ENCODE results near the gene TRIM40.

TRIM40 gene, protein sequence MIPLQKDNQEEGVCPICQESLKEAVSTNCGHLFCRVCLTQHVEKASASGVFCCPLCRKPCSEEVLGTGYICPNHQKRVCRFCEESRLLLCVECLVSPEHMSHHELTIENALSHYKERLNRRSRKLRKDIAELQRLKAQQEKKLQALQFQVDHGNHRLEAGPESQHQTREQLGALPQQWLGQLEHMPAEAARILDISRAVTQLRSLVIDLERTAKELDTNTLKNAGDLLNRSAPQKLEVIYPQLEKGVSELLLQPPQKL

DNA sequence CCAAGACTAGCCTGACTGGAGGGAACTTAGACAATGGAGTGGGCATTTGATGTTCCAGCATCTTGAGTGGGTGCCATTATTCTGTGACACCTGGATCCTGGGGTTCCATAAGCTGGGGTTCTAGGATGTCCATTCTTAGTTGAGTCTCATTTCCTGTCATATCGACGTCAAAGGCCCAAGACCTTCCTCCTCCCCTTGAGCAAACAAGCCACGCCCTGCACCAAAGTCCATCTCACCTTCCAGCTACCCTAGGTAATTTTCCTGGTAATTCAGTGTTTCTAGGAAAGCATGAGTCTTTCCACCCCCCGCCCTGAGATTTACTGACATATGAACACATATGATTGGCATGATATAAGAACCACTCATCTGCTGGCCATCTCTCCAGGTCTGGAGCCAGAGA, at the start of gene TRIM40:
Gene TRIM40, plus strand, starts transcription at position 384 of the 400 bp plus-strand sequence. CDS start 897 bp downstream, outside the sequence.
- no peak for ATAC-seq

DNA sequence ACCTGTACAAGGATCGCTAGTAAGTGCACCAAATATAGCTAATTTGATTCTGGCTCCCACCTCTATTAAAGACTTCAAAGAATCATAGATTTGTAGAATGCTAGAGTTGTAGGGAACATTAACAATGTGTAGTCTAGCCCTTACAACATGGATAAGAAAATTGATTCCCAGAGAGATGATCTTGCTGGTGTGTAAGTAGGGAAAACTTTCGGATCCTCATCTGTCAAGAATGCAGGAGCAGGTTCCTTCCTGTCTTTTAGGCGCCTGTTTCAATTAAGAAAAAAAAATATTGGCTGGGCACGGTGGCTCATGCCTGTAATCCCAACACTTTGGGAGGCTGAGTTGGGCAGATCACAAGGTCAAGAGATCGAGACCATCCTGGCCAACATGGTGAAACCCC, 48.1 kb upstream of the TRIM40 start:
- ATAC-seq = no peak

DNA sequence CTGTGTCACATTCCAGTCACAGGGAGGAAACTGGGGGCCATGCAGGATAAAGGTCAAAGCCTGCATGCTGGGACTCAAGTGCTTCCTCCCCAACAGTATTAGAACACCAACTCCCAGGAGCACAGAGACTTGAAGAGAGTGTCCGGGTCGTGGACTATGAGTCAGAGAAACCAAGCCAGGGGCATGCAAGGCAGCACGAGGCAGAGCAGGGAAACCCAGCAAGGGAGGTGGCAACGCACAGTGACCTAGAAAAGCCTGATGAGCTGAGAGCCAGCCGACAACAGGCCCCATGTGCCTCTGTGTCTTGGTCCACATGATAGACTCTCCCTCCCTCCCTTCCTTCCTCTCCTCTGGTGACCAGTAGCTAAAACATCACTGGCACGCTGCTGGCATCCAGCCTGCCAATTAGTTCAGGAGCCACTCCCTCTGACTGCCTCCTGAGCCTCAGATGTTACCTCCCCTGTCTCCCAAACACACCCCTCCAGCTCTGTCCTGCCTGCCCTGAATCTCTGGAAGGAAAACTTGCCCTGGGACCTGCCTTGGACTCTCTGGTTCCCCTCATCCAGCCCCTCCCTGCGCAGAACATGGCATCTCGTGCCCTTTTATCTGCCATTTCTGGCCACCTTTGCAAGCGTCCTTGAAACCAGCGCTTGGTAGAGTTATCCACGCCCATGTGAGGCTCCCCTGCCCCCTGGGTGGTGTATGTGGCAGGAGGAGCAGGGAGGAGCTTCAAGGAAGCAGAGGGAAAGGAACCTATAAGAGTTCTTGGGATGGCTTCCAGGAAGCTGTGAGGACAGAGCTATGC, 44.2 kb upstream of the TRIM40 start:
- no peak for ATAC-seq

DNA sequence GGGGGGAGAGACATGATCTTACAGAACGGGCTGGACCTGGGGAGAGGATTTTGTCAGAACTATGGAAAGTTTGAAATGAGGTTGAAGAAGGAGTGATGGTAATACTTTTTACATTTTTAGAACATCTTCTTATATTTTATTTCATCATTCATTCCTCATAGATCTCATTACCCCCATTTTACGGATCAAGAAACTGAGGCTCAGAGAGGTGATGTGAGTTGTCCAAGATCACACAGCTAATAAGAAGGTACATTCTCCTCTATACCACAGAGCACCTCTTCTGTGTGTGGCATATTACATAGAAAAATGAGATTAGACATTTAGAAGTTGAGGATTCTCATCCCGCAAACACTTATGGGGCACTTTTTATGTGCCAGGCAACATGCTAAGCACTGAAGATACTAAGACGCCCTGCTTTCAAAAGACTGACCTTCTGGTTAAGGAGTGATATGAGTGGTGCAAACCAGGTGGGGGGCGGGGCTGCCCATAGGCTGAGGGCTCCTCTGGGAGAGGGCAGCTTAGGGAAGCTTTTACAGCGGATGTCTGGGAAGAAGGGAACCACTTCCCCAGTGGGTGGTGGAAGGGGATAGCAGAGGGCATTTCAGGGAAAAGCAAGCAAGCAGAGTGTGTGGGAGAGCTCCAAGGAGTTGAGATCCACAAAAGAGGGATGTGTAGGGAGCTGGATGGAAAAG, 42.9 kb upstream of the TRIM40 start:
- ATAC-seq = no peak

DNA sequence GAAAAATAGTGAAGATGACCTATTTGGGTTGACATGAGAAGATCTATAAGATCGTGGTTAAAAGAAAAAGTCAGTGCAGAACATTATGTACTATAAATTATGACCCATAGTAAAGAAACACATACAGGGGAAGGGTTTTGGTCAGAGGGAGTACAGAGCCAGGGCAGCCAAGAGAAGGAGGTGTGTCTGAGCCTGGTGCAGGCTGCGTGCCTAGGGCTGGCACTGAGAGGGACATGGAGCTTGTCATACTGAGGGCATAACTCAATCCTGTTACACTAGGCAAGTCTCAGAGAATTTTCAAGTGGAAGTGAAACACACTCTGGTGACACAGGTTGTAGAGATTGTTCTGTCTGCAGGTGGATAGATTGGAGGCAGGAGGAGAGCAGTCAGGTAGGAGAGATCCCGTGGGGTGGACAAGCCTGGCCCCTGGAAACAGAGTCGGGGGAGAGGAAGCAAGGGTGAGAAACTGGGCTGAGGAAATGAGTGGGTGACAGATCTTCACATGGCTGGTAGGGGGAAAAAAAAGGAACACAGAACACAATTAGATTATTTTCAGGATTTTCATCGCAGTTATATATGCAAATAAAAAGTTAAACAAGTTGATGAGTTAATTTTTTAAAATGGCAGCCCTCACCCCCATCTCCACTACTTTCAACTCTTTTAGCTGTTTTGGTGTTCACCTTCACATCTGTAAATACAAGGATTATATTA, 41.8 kb upstream of the TRIM40 start:
- no peak for ATAC-seq

DNA sequence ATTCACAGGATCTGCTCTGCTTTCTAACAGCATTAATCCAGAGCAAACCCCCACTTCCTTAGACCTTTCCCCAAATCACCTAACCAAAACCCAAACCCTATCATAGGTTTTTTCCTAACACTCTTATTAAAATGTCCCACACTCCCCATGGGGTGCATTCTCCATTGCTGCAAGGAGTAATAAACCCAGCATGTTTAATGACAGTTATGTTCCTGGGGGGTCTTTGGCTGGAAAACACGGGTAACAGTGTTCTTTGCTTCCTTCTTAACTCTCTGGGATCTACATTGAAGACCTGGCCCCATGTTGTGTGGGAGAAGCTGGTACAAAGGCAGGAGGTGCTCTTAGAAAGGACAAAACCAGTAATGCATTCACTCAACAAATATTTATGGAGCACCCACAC, 39.1 kb upstream of the TRIM40 start:
- ATAC-seq = no peak

DNA sequence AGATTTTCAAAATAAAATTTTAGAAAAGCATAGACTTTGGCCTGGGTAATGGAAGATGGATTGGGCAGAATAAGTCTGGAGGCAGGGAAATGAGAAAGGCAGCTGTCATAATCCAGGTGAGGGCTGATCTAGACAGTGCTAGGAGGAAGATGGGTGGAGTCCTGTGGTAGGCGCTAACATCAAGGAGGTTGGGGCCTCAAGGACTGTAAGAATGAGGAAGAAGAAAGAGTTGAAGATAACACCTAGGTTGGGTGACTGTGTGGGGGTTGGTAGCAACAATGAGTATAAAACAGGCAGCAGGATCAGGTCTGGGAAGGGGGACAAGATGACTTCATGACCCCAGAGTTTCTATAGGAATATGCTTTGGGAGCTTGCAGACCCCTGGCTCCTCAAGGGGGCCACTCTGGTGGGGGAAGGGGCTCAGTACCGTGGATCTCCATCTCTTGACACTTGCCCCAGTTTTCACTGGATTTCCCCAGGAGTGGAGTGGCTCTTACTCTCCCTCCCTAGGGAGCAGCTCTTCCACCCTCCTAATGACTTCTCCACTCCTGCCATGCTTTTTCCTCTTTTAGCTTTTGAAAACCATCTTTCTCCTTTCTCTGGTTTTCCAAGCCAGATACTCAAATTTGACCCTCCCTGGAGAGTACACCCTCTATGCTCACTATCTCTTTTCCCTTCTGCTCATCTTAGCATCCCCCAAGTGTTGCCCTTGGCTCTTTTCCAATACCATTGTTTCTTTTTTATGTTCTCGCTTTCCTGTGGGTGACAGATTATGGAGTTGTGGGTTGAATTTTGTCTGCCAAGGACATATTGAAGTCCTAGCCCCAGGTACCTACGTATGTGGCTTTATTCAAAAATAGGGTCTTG, 37.8 kb upstream of the TRIM40 start:
- no peak for ATAC-seq

DNA sequence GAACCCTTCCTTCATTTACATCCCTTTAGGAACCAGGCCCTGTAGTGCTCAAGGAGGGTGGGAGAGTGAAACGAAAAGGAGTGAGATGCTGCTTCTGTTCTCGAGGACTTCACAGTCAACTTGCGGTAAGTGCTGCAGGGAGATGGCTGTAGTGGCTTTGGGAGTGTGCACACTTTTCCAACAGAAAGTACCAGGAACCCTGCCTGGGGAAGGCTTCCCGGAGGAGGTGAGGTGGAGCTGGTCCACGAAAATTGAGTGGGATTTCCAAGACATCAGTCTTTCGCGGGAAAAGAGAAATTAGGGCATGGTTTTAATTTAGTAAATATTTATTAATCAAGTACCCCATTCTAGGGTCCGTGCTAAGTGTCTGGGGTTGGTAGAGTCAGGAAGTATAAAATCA, 35.8 kb upstream of the TRIM40 start:
- no peak for ATAC-seq

DNA sequence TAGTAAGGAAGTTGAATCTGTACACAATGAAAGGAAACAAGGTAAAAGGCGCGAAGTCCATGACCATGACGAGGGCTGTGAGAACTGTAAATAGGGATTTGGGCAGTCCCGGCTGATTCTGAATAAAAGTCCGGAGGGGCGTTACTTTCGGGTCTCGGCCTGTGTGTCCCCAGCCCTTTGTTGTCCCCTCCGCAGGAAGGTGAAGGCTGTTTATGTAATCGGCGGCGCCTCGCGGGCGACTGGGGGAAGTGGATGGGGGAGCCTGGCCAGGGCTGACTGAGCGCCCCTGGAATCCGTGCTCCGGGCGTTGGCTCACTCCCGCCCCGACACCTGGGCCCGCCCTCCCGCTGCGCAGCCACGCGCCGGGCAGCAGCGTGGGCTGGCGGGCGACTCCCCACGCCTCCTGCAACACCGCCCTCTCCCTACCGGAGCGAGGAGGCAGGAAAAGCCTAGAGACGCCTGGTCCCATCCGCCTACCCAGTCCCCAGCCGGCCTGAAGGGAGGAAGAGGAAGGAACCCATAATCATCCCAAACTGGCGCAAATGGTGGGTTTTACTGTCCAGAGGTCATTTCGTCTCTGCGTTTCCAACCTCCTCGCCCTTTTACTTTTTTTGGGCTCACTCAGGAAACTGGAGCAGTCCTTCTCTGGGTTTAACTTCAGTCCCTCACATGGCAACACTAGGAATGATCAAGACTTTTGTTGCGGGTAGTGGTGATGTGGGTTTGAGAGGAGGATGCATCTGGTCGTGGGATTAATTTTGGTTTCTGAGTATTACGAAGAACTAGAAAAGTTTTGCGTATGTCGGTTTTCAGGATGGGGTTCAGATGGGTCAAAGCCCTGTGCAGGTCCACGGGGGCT, 35.1 kb upstream of the TRIM40 start:
- no peak for ATAC-seq

DNA sequence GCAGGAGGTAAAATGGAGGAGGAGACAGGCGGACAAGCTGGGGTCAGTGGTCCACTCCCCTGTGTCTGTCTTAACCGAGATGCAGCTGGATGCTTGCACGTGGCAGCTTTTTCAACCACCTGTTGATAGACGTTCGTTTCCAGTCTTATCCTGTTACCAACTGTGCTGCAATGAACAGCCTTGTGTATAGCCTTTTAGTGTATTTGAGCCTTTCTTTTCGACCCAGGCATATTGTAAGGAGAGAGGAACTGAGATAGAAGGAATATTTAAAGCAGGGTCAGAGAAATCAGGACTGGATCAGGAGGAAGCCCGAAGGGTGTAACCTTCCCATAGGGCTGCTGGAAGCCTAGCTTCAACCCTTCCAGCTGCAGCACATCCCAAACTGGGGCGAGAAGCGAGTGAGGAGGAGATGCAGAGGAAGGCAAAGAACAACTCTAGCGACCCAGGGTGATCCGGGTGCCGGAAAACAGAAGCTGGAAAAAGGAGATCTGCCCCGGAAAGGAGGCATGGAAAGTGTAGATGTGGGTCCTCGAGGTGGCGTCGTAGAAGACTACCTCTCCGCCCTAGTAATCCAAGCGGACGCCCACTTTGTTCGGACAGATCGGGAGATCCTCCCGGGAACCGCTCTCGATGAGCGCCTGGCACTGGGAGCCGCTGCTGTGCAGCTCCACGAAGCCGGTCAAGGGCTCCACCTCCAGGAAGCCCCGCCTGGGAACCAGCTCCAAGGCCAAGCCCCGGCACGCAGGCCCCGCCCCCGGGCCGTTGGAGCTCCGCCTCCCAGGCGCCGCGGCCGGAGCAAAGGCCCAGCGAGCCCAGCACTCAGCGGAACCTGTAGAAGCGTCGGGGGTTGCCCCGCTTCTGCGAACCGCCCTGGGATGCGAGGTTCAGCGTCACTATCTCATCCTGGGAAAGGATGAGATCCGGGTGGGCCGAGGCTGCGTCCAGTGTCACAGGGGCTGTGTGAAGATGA, 34.2 kb upstream of the TRIM40 start:
- ATAC-seq = peak; percentile 56 to 66

DNA sequence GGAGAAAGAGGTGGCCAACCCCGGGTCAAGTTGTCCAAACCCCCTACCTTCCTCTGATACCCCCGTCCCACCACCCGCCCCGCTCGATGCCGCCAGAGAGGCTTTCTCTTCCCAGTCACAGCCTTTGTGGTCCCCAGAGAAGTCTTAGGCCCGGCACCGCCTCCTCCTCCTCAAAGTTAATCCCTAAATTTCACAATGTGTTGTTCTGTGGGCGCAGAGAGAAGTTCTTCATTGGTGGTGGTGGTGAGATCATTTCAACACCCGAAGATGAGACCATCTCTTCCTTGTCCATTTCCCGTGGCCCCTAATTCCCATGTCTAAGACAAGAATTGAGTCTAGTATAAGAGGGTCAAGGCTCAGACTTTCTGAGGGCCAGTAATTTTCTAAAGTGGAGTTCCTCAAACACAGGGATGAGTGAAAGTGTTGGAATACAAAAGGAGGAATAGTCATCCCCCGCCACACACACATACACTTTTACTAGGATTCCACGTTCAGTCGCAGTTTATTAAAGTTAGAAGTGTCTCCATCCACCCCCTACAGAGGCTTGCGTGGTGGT, 33.4 kb upstream of the TRIM40 start:
- ATAC-seq = peak; percentile 3 to 12

DNA sequence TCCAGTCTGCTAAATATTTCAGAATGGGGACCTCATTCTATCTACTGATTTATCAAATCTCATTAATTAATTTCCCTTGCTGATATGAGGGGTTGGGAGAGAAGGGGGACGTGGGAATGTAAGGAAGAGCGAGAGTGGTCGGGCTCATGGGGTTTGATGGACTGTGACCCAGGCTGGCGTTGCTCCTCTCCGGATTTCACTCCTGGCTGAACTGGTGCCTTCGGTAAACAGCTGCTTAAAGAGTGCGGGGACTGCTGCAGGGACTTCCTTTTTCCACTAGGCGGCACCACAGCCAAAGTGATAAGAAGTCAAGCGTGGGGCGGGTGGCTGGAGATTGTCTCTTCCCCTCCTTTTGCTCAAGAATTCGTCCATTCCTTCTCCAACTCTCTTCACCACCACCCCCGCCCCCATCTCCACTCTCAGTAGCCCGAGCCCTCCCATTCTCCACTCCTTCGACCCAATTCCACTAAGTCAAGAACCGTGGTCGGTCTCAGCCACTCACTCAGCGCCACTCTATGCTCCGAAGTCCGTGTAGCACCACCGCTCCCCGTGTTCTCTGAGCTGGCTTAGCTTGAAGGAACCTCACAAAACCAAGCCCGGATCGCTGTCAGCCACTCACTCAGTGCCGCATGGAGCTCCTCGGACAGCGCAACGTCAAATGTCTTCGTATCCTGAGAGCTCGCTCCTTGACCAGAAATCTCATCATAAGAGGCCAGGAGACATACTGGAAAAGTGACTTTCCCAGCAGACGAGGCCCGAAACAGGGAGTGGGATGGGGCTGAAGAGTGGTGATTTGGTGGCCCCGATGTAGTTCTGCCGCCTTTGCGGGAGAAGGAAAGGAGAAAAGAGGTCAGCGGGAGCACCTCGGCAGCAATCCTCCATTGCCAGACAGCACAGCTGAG, 32.7 kb upstream of the TRIM40 start:
- ATAC-seq = peak; percentile 79 to 88

DNA sequence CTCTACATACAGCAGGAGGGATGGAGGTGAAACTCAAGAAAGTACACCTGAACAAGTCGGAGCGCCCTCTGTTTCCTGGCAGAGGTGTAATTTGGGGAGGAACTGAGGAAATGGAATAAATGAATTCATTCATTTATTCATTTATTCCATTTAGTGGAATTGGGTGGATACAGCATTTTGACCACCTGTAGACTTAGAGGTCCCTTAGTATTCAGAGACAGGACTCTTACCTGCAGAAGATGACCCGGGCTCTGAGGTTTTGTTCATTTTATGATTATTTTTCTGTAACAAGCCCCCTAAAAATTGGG, 32.1 kb upstream of the TRIM40 start:
- ATAC-seq = no peak

DNA sequence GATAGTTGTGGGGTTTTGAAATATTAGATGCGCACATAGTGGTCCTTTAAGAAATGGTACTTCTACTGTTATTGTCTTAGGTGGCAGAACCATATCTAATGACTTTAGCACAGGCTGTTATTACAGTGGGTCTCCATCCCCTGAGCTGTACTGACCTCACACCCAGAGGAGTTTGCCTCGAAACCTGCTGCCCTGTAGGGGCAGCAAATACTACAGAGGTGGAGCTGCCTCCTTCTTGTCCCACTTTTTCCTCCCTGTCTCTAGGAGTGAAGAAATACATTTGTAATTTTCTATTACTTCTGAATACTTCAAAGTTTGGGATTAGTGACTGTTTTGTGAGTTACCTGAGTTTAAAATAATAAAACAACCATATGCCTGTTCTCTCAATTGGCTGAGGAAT, 31.3 kb upstream of the TRIM40 start:
- ATAC-seq = no peak

DNA sequence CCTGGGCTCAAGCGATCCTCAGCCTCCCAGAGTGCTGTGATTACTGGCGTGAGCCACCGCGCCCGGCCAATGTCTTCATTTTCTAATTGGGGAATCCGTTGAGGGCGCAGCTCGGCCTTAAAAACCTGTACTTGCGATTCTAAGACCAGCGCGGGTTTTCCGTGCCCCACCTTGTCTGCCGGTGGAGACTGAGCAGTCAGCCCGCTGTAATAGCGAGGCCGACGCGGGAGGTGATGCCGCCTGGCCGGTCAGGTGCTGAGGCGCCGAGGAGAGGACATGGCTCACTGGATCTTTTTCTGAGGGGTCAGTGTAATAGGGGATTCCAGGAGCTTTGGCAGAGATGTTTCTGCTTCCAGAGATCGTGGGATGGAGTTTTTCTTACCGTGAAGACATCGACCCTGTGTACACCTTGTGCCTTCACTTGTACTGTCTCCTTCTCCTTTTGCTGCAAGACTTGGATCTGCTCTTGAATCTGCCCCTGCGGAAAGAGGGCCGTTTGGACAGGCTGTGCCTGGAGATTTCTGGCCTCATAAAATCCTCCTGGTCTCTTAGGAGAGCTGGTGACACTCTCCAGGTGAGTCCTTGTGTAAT, 24.6 kb upstream of the TRIM40 start:
- ATAC-seq = no peak

DNA sequence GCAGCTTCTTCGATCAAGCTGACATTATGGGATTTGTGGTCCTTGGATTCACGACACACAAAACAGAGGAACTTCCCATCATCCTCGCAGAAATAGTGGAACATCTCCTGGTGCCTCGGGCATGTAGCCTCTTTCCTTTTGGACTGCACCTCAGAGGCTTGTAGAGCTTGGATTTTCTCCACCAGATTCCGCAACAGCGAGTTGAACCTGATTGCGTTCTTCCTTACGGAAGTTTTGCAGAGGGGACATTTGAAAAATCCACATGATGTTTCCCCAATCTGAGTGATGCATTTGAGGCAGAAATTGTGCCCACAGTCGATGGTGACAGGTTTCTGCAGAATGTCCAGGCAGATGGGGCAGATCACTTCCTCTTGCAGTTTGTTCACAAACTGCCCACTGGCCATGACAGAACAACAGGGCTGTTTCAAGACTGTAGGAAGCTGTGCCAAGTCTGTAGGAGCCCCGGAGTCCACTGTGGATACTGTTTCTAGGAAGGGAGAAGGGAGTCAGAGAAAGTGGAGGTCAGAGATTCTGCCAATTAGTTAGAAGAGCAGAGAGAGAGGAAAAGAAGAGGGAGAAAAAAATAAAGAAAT, 23.4 kb upstream of the TRIM40 start:
- ATAC-seq = no peak

DNA sequence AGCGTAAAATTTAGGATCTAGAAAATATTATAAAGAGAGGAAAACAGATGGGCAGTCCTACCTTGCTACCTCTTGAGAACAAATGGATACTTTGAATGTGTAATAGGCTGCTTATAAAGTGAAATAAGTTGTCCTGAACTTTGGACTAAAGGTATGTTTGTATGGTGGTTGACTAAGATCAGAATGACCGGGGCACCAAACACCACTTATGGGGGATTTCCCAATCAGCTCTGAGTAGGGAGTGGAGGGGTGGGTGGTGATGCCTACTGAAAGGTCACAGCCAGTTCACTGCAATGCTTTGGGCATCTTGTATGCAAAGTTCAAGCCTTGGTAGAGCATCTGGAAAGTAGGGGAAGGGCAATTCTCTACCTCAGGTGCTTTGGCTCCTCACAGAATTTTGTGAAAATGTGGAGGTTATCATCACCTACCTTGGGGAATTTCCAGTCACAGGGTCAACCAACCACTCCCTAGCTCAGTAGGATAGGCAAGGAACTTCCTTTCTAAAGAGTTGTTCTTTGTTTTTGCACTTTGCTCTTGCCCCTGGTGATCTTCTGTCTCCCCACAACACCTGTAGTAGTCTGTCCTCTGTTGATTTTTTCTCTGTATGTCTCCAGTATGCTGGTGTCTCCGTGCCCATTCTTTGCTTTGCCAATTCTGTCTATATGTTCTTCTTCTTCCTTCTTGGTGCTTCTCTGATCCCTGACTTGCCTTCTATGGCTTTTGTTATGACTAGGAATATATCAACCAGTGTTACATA, 22.8 kb upstream of the TRIM40 start, which contains the start of gene TRIM31:
Gene TRIM31, minus strand, starts transcription at position 88 of the 757 bp plus-strand sequence. CDS start 285 bp downstream, outside the sequence.
- peak; percentile 60 to 72 for ATAC-seq
